Measurements from ENCODE around the gene CD46. TPM values are rescaled to one million over a fixed set of nuclear protein-coding genes. Genes with fewer than 3 reads are reported as not detected.

Gene CD46
- total RNA-seq, 2 experiments from 2014 or later: 140 to 145 TPM

DNA sequence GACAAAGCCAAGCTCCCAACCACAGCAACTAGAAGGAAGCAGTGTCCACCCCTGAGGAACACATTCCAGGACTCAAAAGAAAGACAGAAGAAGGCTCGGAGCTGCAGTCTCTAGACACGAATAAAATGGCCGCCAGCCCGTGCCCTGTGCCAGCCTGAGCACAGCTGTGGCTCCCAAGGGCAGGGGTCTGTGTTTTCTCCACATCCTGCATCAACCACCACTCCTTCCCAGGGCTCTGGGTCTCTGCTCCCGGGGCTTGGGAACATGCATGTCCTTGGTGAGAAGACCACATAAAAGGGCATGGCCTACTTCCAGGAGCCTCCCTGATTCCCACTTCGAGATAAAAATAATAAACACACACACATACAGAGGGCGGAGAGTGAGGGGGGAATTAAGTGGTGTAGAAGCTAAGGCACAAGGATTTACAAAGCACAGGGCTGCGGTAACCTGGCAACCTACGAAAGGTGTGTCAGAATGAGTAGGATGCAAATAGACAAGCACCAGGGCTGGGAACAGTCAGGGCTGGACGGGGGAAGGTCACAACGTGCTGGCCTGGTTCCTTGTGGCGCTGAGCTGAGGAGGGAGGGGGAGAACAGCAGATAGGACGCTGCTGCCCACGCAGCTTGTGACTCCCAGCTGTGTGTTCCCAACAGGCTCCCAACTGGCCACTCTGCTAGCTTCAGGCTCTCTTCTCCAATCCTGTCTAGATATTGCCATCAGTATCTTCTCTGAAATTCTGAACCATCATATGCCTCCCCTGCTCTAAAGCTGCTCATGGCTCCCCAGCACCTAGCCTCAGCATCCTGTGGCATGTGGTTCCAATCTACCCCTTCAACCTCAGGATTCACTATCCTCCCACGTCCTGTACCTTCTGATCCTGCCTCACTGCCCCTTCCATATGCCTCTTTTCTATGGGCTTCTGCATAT is 86.6 kb downstream of the CD46 start:
- H3K36me3 Mint-ChIP-seq (ENCODE audit: low read depth): peaks cover 53% of the 10 kb centered on the region
- peak overlapping the region; percentile 72 for H3K27ac Mint-ChIP-seq
- H3K4me1 Mint-ChIP-seq: peaks cover 46% of the 10 kb centered on the region
- CTCF ChIA-PET: interaction anchor here (0.9 to 2.5 kb wide), 4 partner anchors 9 to 125 kb away, joined by 3 to 12 read pairs (median 8); no protein-coding TSS in a partner anchor
- no peaks in the 10 kb centered on the region for H3K27me3 Mint-ChIP-seq
- no peak overlapping the region for H3K4me3 Mint-ChIP-seq
- peaks cover 4% of the 10 kb centered on the region for H3K9me3 Mint-ChIP-seq
- no peak for DNase-seq
- POLR2A ChIA-PET: interaction anchor here (0.6 to 1.9 kb wide), 5 partner anchors 9 to 30 kb away, joined by 3 to 8 read pairs (median 6); no protein-coding TSS in a partner anchor

DNA sequence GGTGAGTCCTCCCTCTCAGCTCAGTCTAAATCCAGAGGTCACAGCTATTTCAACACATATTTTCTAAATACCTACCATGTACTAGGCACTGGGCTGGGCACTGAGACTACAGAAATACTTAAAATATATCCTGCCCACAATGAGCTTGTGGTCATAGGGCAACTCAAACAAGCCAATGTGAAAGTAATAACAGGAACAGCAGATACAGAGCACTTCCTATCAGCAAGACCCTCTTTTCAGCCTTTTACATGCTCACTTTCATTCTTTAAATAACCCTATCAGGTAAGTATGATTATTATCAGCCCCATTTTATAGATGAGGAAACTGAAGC is 87.2 kb downstream of the CD46 start:
- Mint-ChIP-seq H3K4me3 (no peak overlapping the region), H3K36me3 (ENCODE audit: low read depth) (peaks cover 58% of the 10 kb centered on the region), H3K9me3 (peaks cover 4% of the 10 kb centered on the region), H3K4me1 (peaks cover 40% of the 10 kb centered on the region), H3K27me3 (no peaks in the 10 kb centered on the region), H3K27ac (peak overlapping the region; percentile 72)
- ChIA-PET POLR2A (interaction anchor here (0.6 to 1.9 kb wide), 5 partner anchors 9 to 29 kb away, joined by 3 to 8 read pairs (median 6); no protein-coding TSS in a partner anchor), CTCF (interaction anchor here (0.9 to 2.5 kb wide), 5 partner anchors 9 to 124 kb away, joined by 3 to 12 read pairs (median 8); no protein-coding TSS in a partner anchor)
- no peak for DNase-seq

DNA sequence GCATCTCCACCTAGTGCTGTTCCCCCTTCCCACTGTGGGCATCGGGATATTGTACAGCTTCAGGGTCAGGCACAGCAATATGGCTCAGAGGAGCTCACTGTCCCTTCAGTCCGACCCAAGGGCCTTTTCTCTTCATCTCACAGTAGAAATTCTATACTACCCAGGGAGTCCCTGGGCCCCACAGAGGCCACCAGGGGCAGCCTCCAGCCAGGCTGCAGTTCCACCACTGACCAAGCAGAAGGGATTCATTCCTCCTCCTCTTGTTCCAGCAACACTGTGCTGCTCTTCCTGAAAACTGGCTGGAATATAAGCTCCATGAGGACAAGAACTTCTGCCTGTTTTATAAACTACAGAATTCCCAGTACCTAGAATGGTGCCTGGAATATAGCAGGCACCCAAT is 88.5 kb downstream of the CD46 start:
- Mint-ChIP-seq H3K4me3 (no peak overlapping the region), H3K4me1 (peaks cover 35% of the 10 kb centered on the region), H3K27me3 (no peaks in the 10 kb centered on the region), H3K27ac (no peak overlapping the region), H3K36me3 (ENCODE audit: low read depth) (peaks cover 64% of the 10 kb centered on the region), H3K9me3 (peaks cover 4% of the 10 kb centered on the region)
- POLR2A ChIA-PET: interaction anchor here (0.8 kb wide), 1 partner anchor 14 kb away, joined by 3 read pairs; no protein-coding TSS in a partner anchor
- CTCF ChIA-PET: interaction anchor here (0.9 to 2.5 kb wide), 2 partner anchors 10 to 28 kb away, joined by 3 to 12 read pairs; no protein-coding TSS in a partner anchor
- no peak for DNase-seq

DNA sequence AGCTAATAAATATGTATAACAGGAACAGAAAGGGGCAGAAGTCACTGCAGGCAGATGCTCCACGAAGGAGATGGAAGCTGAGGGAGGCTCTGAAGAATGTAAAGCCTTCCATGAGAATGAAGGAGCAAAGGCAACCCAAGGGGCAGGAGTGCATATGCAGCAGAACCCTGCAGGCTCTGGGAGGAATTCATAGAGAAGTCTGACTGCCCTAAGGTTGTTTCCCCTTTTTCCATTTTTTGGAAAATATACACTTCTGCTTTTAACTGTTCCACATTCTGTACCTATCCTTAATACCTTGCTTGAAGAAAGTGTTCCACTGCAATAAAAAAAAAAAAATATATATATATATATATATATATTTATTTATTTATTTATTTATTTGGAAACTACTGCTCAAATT is 89.4 kb downstream of the CD46 start:
- POLR2A ChIA-PET: interaction anchor here (1.1 to 1.5 kb wide), 4 partner anchors 11 to 20 kb away, joined by 3 to 4 read pairs (median 4); no protein-coding TSS in a partner anchor
- no peaks in the 10 kb centered on the region for H3K27me3 Mint-ChIP-seq
- H3K36me3 Mint-ChIP-seq (ENCODE audit: low read depth): peaks cover 66% of the 10 kb centered on the region
- H3K27ac Mint-ChIP-seq: no peak overlapping the region
- H3K4me1 Mint-ChIP-seq: peaks cover 37% of the 10 kb centered on the region
- H3K9me3 Mint-ChIP-seq: peaks cover 4% of the 10 kb centered on the region
- CTCF ChIA-PET: no interaction called here
- H3K4me3 Mint-ChIP-seq: no peak overlapping the region
- no peak for DNase-seq

DNA sequence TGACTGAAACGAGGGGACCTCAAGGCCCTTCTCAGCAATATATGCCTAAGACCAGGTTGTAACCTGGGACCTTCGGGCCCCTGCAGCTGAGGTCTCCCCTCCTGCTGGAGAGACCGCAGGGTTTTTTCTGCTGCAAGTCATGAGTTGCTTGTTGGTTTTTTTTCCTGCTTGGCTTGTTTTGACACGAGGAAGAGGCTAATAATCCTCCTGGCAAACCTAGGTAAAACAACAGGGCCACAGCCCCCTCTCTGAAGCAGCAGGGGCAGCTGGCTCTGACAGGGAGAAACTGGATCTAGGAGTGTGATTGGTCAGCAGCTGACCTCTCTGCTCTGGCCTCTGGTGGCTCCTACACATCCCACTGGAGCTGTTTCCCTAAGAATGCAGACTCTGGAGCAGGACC is 90.0 kb downstream of the CD46 start:
- no peak overlapping the region for H3K4me3 Mint-ChIP-seq
- ChIA-PET CTCF (interaction anchor here (1.8 kb wide), 1 partner anchor 27 kb away, joined by 11 read pairs; no protein-coding TSS in a partner anchor), POLR2A (interaction anchor here (1.1 to 1.5 kb wide), 5 partner anchors 11 to 27 kb away, joined by 3 to 4 read pairs (median 3); no protein-coding TSS in a partner anchor)
- H3K9me3 Mint-ChIP-seq: peaks cover 4% of the 10 kb centered on the region
- H3K27ac Mint-ChIP-seq: no peak overlapping the region
- H3K36me3 Mint-ChIP-seq (ENCODE audit: low read depth): peaks cover 62% of the 10 kb centered on the region
- peaks cover 38% of the 10 kb centered on the region for H3K4me1 Mint-ChIP-seq
- no peak for DNase-seq
- H3K27me3 Mint-ChIP-seq: no peaks in the 10 kb centered on the region

DNA sequence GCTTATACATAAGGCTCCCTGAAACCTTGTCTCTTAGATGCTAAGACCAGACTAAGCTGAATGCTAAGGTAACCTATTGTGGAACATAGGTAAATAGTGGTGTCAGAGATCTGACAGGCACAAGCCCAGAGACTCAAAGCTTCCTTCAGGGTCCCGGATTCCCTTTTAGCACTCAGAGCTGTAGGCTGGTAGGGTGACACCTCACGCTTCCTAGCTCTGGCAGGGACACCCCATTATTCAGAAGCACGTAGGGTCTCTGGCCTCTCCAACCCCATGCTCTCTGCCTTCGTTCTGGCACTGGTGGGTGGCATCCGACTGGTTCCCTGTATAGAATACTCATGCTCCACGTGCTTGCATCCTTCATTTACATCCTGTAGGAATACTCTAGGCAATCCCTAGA is 90.7 kb downstream of the CD46 start:
- CTCF ChIA-PET: interaction anchor here (1.0 to 1.8 kb wide), 2 partner anchors 26 to 42 kb away, joined by 4 to 11 read pairs; no protein-coding TSS in a partner anchor

DNA sequence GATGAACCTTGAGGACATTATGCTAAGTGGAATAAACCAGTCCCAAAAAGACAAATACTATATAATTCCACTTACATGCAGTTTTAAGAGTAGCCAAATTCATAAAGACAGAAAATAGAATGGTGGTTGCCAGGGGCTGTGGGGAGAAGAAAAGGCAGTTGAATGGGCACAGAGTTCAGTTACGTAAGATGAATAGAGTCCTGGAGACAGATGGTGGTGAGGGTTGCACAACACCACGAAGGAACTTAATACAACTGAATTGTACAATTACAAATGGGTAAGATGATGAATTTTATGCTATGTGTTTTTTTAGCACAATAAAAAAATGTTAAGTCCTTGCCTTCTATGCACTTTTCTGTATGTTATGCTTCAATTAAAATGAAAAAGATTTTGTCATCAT is 92.5 kb downstream of the CD46 start:
- H3K4me1 Mint-ChIP-seq: peaks cover 35% of the 10 kb centered on the region
- DNase-seq: no peak
- POLR2A ChIA-PET: no interaction called here
- H3K4me3 Mint-ChIP-seq: no peak overlapping the region
- CTCF ChIA-PET: no interaction called here
- no peak overlapping the region for H3K27ac Mint-ChIP-seq
- H3K9me3 Mint-ChIP-seq: no peaks in the 10 kb centered on the region
- no peaks in the 10 kb centered on the region for H3K27me3 Mint-ChIP-seq
- peaks cover 54% of the 10 kb centered on the region for H3K36me3 Mint-ChIP-seq (ENCODE audit: low read depth)

More for the DNA sequence above, 90.7 kb downstream of the CD46 start:
- no peak for DNase-seq
- H3K9me3 Mint-ChIP-seq: peaks cover 4% of the 10 kb centered on the region
- POLR2A ChIA-PET: interaction anchor here (1.2 to 1.5 kb wide), 3 partner anchors 13 to 26 kb away, joined by 3 to 6 read pairs (median 3); no protein-coding TSS in a partner anchor
- H3K4me1 Mint-ChIP-seq: peaks cover 36% of the 10 kb centered on the region
- no peak overlapping the region for H3K27ac Mint-ChIP-seq
- H3K27me3 Mint-ChIP-seq: no peaks in the 10 kb centered on the region
- H3K36me3 Mint-ChIP-seq (ENCODE audit: low read depth): peaks cover 55% of the 10 kb centered on the region
- H3K4me3 Mint-ChIP-seq: no peak overlapping the region

Other genes with a start within 250 kb of the CD46 start
- not detected for gene CR1L, start 106.9 kb upstream of the CD46 start, total RNA-seq
- under 1 TPM; 0.03 to 0.05 TPM for gene CD34, start 159.1 kb downstream of the CD46 start, total RNA-seq